Right renal cortex interstitium (tissue), 3 donors: Measurements from ENCODE around the gene NOD2. TPM values are rescaled to one million over a fixed set of nuclear protein-coding genes. Genes with fewer than 3 reads are reported as not detected.

Source experiments
- DNase-seq, 3 donors: peaks; one replicate each; pipeline ENCODE4 v3.0.0-alpha.2; 2013; ENCODE audit warnings: low read depth in 3 of 3, low spot score in 2 of 3
- polyA plus RNA-seq, 3 donors: library from polyadenylated mRNA; unstranded; fragments of 120-200 nt; gene quantifications; one replicate each; pipeline ENCODE4 v1.2.1, GENCODE V29; 2013; ENCODE audit not compliant: insufficient read length in 3 of 3

The NOD2 gene
- polyA plus RNA-seq, 3 donors = 0.23 to 0.32 (median 0.24) TPM

- no peak for DNase-seq
Observed at GRCh38 chr16:50741225-50741780, 47.9 kb downstream of the NOD2 start.

- peak; percentile 93 to 98 (median 96) for DNase-seq
Observed at GRCh38 chr16:50741781-50742575, 48.6 kb downstream of the NOD2 start, which contains the start of gene CYLD. Gene CYLD (plus strand): TSS chr16:50742086. CDS start chr16:50749699, 7,613 bp downstream.

- no peak for DNase-seq
Observed at GRCh38 chr16:50742576-50743200, 49.3 kb downstream of the NOD2 start.

GRCh38 chr16:50743581-50744225, 50.3 kb downstream of the NOD2 start:
- no peak for DNase-seq

DNA sequence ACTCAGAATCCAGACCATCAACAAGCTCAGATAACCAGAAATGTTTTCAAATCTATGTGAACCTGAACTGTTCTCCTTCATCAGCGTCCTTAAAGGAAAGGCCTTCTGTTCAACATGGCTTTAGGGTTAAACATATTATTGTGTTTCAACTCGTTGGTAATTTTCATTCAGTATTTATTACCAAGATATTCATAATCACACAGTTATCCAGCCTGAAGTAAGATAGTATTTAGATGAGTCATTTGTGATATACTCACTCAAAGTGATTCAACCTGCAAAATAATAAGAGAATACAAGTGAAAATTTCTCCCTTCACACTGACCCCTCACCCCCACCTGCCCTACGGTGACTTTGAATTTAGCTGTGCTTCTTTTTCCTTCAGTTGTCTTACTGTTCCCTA, 51.5 kb downstream of the NOD2 start:
- no peak for DNase-seq

GRCh38 chr16:50745940-50746339, 52.5 kb downstream of the NOD2 start:
- DNase-seq = no peak

DNA sequence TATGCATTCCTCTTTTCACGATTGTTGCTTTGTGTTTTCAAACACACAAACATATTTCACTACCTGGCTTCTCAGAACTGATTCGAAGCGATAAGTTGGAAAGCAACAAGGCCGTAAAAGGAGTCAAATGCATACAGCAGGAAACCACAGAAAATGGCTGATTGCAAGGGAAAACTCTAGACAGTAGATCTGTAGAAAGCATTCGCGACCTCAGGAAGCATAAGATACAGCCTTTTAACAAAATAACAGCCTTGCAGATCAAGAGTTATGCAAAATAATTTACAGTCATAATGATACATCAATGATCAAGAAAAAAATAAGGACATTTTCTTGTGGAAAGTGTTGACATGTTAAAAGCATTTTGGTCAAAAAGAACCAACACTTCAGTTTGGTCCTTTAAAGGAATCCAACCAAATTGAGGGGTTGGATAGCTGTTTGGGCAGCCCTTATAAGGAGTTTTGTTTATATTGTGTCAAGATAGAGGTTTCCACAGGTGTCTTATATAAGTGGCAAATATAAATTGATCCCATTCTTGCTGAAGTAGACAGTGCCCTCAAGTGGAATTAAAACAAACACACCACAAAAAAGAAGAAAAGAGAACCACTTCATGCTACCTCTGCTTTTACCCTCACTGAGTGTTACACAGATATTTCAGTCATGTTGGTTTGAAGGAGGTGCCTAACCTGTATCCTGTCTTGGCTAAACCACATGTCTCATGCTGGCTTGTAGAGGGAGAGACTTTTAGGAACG, 54.0 kb downstream of the NOD2 start:
- DNase-seq = no peak

GRCh38 chr16:50751528-50751927, 58.1 kb downstream of the NOD2 start:
- DNase-seq = no peak

DNA sequence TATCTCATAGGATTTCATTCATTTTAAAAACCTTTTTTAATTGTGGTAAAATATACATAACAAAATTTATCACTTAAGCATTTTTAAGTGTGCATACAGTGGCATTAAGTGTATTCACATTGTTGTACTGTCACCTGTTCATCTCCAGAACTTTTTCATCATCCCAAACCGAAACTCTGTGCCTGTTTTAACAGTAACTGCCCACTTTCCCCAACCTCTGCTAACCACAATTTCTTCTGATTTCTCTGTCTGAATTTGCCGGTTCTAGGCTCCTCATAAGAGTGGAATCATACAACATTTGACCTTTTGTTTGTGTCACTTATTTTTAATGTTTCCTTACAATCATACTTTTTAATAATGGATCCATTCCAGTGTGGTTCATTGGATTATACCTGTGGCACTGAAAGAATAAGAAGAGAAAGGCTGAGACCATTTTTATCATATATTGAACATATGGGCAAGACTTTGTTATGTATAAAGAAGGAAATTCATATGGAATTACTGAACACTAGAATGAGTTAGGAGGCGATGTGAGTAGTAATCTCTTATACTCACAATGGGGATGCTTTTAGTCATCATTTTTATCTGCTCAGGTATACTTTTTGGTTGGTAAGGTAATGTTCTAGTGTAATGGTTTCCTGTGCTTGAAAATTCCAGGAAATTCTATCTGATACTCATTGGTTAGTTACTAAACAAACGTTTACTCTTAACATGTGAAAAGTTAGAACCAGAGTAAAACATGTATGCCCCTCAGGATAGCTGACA, 59.2 kb downstream of the NOD2 start:
- no peak for DNase-seq

DNA sequence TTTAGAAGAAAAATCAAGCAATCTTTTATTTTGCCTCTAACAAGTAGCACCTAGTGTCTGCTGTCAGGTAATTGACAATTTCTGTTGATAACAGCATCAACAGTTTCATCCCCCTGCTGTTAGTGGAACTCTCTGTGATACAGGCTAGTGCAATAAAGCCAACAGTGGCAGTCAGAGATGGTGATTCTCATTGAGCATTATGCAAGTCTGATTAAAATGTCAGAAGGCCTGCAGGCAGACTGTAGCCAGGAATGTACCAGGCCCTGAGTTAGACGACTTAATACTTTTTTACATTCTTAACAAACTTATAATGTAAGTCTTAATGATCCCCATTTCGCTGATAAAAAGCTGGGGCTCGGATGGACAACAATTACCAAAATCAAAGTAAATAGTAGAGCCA, 63.1 kb downstream of the NOD2 start:
- no peak for DNase-seq

- DNase-seq = no peak
Observed at GRCh38 chr16:50761267-50761666, 67.9 kb downstream of the NOD2 start.

GRCh38 chr16:50762241-50762640, 68.8 kb downstream of the NOD2 start:
- DNase-seq = no peak

DNA sequence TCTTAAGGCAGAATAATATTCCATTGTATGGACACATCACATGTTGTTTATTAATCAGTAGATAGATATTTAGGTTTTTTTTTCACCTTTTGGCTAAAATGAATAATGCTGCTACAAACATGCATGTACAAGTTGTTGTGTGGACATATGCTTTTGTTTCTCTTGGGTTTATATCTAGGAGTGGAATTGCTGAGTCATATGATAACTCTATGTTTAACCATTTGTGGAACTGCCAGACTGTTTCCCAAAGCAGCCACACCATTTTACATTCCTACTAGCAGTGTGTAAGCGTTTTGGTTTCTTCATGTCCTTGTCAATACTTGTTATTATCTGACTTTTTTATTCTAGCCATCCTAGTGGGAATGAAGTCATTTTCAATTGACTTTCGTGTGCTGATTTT, 69.8 kb downstream of the NOD2 start:
- no peak for DNase-seq

DNA sequence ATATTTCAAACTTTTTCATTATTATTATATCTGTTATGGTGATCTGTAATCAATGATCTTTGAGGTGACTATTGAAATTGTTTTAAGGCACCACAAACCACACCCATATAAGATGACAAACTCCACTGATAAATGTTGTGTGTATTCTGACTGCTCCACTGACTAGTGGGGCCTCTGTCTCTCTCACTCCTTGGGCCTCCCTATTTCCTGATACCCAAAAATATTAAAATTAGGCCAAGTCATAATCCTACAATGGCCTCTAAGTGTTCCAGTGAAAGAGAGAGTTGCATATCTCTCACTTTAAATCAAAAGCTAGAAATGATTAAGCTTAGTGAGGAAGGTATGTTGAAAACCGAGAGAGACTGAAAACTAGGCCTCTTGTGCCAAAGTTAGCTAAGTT, 71.9 kb downstream of the NOD2 start:
- DNase-seq = no peak

DNA sequence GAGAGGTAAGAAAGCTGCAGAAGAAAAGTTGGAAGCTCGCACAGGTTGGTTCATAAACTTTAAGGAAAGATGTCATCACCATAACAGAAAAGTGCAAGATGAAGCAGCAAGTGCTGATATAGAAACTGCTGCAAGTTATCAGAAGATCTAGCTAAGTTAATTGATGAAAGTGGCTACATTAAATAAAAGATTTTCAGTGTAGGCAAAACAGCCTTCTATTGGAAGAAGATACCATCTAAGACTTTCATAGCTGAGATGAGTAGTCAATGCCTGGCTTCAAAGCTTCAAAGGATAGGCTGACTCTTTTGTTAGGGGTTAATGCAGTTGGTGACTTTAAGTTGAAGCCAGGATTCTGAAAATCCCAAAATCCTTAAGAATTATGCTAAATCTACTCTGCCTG, 72.5 kb downstream of the NOD2 start:
- no peak for DNase-seq

DNA sequence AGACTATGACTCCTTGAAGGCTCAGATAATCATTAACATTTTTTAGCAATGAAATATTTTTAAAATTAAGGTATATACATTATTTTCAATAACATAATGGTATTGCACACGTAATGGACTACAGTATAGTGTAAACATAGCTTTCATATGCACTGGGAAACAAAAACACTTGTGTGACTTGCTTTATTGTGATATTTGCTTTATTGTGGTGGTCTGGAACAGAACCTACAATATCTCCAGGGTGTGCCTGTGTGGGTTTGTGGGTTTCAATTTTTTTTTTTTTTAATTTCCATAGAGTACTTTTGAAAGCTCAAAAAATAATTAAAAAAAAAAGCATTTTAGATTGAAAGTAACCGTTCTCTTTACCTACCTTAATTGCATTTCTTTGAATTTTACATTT, 73.8 kb downstream of the NOD2 start:
- no peak for DNase-seq

- no peak for DNase-seq
Observed at GRCh38 chr16:50771366-50771765, 78.0 kb downstream of the NOD2 start.

DNA sequence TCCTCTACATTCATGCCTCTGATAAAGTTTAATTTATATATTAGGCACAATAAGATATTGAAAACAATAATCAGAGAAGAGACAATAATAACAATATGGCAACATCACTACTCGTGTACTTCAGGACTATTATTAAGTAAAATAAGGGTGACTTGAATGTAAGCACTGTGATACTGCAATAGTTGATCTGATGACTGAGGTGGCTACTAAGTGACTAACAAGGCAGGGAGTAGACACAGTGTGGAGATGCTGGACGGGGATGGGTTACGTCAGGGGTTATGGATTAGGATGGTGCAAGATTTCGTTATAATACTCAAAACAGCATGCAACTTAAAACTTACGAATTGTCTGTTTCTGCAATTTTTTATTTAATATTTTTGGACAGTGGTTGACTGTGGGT, 81.0 kb downstream of the NOD2 start:
- no peak for DNase-seq

DNA sequence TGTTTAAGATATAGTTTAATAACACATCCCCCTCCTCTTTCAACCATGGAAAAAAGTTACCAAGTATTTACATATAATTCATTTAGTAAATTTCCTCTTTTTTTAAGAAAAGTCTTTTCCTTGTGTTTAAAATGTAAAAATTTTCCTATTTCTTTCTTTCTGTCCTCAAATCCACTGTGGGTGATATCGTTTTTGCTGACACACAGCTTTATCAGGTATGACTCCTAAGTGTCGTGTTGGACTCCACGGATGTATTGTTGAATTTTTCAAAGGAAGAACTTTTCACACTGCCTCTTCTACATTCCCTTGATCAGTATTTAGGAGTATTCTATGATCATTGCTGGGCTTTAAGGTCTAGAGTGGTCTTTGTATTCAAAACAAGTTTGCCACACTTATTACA, 81.6 kb downstream of the NOD2 start:
- no peak for DNase-seq

- DNase-seq = no peak
Observed at GRCh38 chr16:50776037-50776436, 82.6 kb downstream of the NOD2 start.
